ENCODE measurements around the gene CATSPER2. TPM values are rescaled to one million over a fixed set of nuclear protein-coding genes. Genes with fewer than 3 reads are reported as not detected.
"Not testable (repeated sequence)": the region's sequence is repeated elsewhere in the genome, so short reads cannot be mapped to it uniquely, and the experiment has no call there.

Gene CATSPER2
- total and polyA plus RNA-seq, 9 of the 15 experiments (the other 6 are each of a cell fraction or from before 2014, with no cell fraction given), result 0.59 to 11.5 (median 3.7) TPM

- BruUV-seq (replicated peaks); DNase-seq (ENCODE audit: extremely low read depth in 1 of 4, low spot score in 3 of 4); H3K9me3 ChIP-seq (replicated peaks; ENCODE audit: control insufficient read depth, insufficient read depth, low read depth, low read length); H4K20me1 ChIP-seq (replicated peaks; ENCODE audit: control insufficient read depth, insufficient read depth, low read length); intact Hi-C loops (cut with micrococcal nuclease); H3K9me1 ChIP-seq (ENCODE audit: control insufficient read depth, insufficient read depth, low read length); H3K36me3 ChIP-seq (ENCODE audit: control insufficient read depth, insufficient read depth, low read length); POLR2A ChIA-PET; H3K27ac ChIP-seq (ENCODE audit: extremely low read depth, low read depth, low read length); H3K27me3 ChIP-seq (ENCODE audit: control insufficient read depth in 2 of 2, insufficient read depth in 2 of 2, low read length in 2 of 2); CTCF ChIA-PET (ENCODE audit: low intra/inter-chr PET ratio); H2AFZ ChIP-seq (ENCODE audit: low read depth, low read length); H3K79me2 ChIP-seq (ENCODE audit: control insufficient read depth, insufficient read depth, low read length); H3K4me2 ChIP-seq (ENCODE audit: insufficient read depth, low read length); in situ Hi-C loops (cut with MboI); H3K4me1 ChIP-seq (replicated peaks in 1 of 2; ENCODE audit: control insufficient read depth in 2 of 2, insufficient read depth in 2 of 2, low read length in 2 of 2); ATAC-seq; H3K4me3 ChIP-seq; H3K9ac ChIP-seq (ENCODE audit: insufficient read depth in 1 of 2, low read depth in 2 of 2, low read length in 2 of 2): not testable (repeated sequence)
- WGBS (ENCODE audit: insufficient coverage, low coverage, missing lambda C conversion rate), result 61% methylated on average over 8 of the region's 8 CpGs
- peak; percentile 46 for FAIRE-seq
Measured at GRCh38 chr15:43638464-43639204, 10.0 kb downstream of the CATSPER2 start.

GRCh38 chr15:43626937-43627336, 21.7 kb downstream of the CATSPER2 start:
- POLR2A ChIA-PET, result not testable (repeated sequence)

More at GRCh38 chr15:43626937-43627336, 21.7 kb downstream of the CATSPER2 start:
- CTCF ChIA-PET (ENCODE audit: low intra/inter-chr PET ratio); H3K9me3 ChIP-seq (replicated peaks; ENCODE audit: control insufficient read depth, insufficient read depth, low read depth, low read length); H2AFZ ChIP-seq (ENCODE audit: low read depth, low read length); H4K20me1 ChIP-seq (replicated peaks; ENCODE audit: control insufficient read depth, insufficient read depth, low read length); in situ Hi-C loops (cut with MboI); H3K27me3 ChIP-seq (ENCODE audit: control insufficient read depth in 2 of 2, insufficient read depth in 2 of 2, low read length in 2 of 2); H3K4me1 ChIP-seq (replicated peaks in 1 of 2; ENCODE audit: control insufficient read depth in 2 of 2, insufficient read depth in 2 of 2, low read length in 2 of 2); intact Hi-C loops (cut with micrococcal nuclease); H3K27ac ChIP-seq (ENCODE audit: extremely low read depth, low read depth, low read length); H3K9me1 ChIP-seq (ENCODE audit: control insufficient read depth, insufficient read depth, low read length); H3K79me2 ChIP-seq (ENCODE audit: control insufficient read depth, insufficient read depth, low read length); ATAC-seq; BruUV-seq (replicated peaks); FAIRE-seq; H3K36me3 ChIP-seq (ENCODE audit: control insufficient read depth, insufficient read depth, low read length); DNase-seq (ENCODE audit: extremely low read depth in 1 of 4, low spot score in 3 of 4); H3K4me2 ChIP-seq (ENCODE audit: insufficient read depth, low read length); H3K4me3 ChIP-seq; H3K9ac ChIP-seq (ENCODE audit: insufficient read depth in 1 of 2, low read depth in 2 of 2, low read length in 2 of 2): not testable (repeated sequence)
- peak; percentile 57 for TF ChIP-seq ZNF121 (CRISPR knock-in tag; conservative IDR thresholded peaks at IDR 0.05)

Measured in K562 (cell line).